K562 (cell line): ENCODE results near the gene GALNT16. TPM values are rescaled to one million over a fixed set of nuclear protein-coding genes. Genes with fewer than 3 reads are reported as not detected.

Experiments used
- BRF2 ChIP-seq: IDR thresholded peaks from 3 replicates; pipeline ENCODE4 v1.6.1; 2011; ENCODE audit warnings: borderline replicate concordance, mild to moderate bottlenecking; ENCODE audit not compliant: insufficient read length, insufficient read depth
- CREB3 ChIP-seq: fragments of 450-650 bp; conservative IDR thresholded peaks from 2 replicates; pipeline ENCODE4 v1.6.1; 2016; ENCODE audit warnings: missing genetic modification characterization, low read depth, mild to moderate bottlenecking, missing compliant biosample characterization, moderate library complexity
- EP300 ChIP-seq: IDR thresholded peaks from 2 replicates; pipeline ENCODE4 v1.6.1; 2012; ENCODE audit warnings: low read length, improper control_type of control experiment
- HNRNPH1 ChIP-seq: fragments of 200-400 bp; formaldehyde crosslinking; optimal IDR thresholded peaks from 2 replicates; pipeline ENCODE3; 2017; ENCODE audit warnings: low read depth, mild to moderate bottlenecking, low read length, moderate library complexity
- LARP7 ChIP-seq: fragments of 450-650 bp; IDR thresholded peaks from 2 replicates; pipeline ENCODE4 v1.6.1; 2016
- MAFF ChIP-seq: IDR thresholded peaks from 2 replicates; pipeline ENCODE4 v1.6.1; 2012; ENCODE audit warnings: low read length, improper control_type of control experiment
- MGA ChIP-seq: fragments of 450-650 bp; IDR thresholded peaks from 2 replicates; pipeline ENCODE4 v1.6.1; 2016; ENCODE audit warnings: mild to moderate bottlenecking, moderate library complexity
- PYGO2 ChIP-seq: fragments of 450-650 bp; IDR thresholded peaks from 2 replicates; pipeline ENCODE4 v1.6.1; 2016; ENCODE audit warnings: mild to moderate bottlenecking, missing genetic modification characterization, moderate library complexity, missing compliant biosample characterization
- SMARCA5 ChIP-seq: fragments of 450-650 bp; IDR thresholded peaks from 2 replicates; pipeline ENCODE4 v1.6.1; 2016
- TBL1XR1 ChIP-seq, 2 experiments: IDR thresholded peaks; 2 replicates each; pipeline ENCODE4 v1.6.1; 2012; ENCODE audit warnings: improper control_type of control experiment in 2 of 2, low read length in 2 of 2, mild to moderate bottlenecking in 1 of 2
- ZNF282 ChIP-seq: sonication (generic); formaldehyde crosslinking; IDR thresholded peaks from 2 replicates; pipeline ENCODE4 v1.8.1; 2023; ENCODE audit warnings: missing genetic modification reagents
- ZNF408 ChIP-seq: fragments of 250-450 bp; sonication (Bioruptor Pico); IDR thresholded peaks from 2 replicates; pipeline ENCODE4 v1.4.0; 2020; ENCODE audit warnings: low read depth, mild to moderate bottlenecking, moderate library complexity
- ZNF589 ChIP-seq: fragments of 200-800 bp; sonication (Bioruptor generic); IDR thresholded peaks from 2 replicates; pipeline ENCODE4 v1.6.1; 2016; ENCODE audit warnings: low read depth, missing genetic modification characterization, missing compliant biosample characterization
- ZNF695 ChIP-seq: fragments of 450-650 bp; formaldehyde crosslinking; IDR thresholded peaks from 2 replicates; pipeline ENCODE4 v1.4.0; 2020; ENCODE audit warnings: mild to moderate bottlenecking, moderate library complexity
- polyA plus RNA-seq, 8 experiments: library from polyadenylated mRNA; depleted of rRNA in 4 of 8; stranded (reverse) in 5 of 8; unstranded in 3 of 8; fragments of >200 nt; fragmentation: Nextera tagmentation in 2 of 8; fragmentation: Illumina TruSeq in 1 of 8; extraction: Ambion mirVana in 2 of 8; extraction: Trizol in 1 of 8; gene quantifications; 2 replicates each; pipeline versions ENCODE4 v1.2.1 to v1.2.3, GENCODE V29; 2011 to 2014; ENCODE audit warnings: inconsistent platforms in 1 of 8, missing spikeins in 1 of 8
- total RNA-seq, 7 experiments: library from RNA; depleted of rRNA in 6 of 7; stranded (reverse); fragments of >200 nt in 6 of 7; fragmentation: Illumina TruSeq in 2 of 7; extraction: Trizol in 2 of 7; gene quantifications; 2 replicates each; pipeline versions ENCODE4 v1.2.1 to v1.2.3, GENCODE V29; 2011 to 2021; ENCODE audit warnings: low replicate concordance in 1 of 7

GALNT16 gene
- total and polyA plus RNA-seq, 9 of the 15 experiments (the other 6 are each of a cell fraction or from before 2014, with no cell fraction given), result not detected

GRCh38 chr14:69398053-69398817 lies 138.3 kb downstream of the GALNT16 start, which contains the start of the genes ERH and SLC39A9 (continued):
- peak; percentile 57 for TF ChIP-seq MGA
- TF ChIP-seq ZNF408 (CRISPR knock-in tag), result no peak
- TF ChIP-seq ZNF589 (CRISPR knock-in tag), result peak; percentile 66; the same call in 1 of the 2 replicates
- no peak for TF ChIP-seq HNRNPH1
- TF ChIP-seq MAFF, result 0 out of 2 replicates have a peak, but pooled peaks have one; percentile 9
- peak; percentile 57; the same call in 1 of the 2 replicates for TF ChIP-seq PYGO2 (tag)
- no peak for TF ChIP-seq LARP7
- TF ChIP-seq BRF2, result no peak
- peak; percentile 49; the same call in 1 of the 2 replicates for TF ChIP-seq CREB3 (tag)
- TF ChIP-seq EP300, result peak; percentile 46
- no peak for TF ChIP-seq ZNF695 (CRISPR knock-in tag)
- peak in 1 of 2 experiments; percentile 33; a peak in 1 of 4 replicates for TF ChIP-seq TBL1XR1 (IDR thresholded peaks at IDR 0.05; ENCODE audit: low read length in 2 of 2)
- TF ChIP-seq SMARCA5, result no peak
- TF ChIP-seq ZNF282 (CRISPR knock-in tag), result no peak
